Thymus (tissue), 11 donors: ENCODE data around the gene INAFM2. TPM values are rescaled to one million over a fixed set of nuclear protein-coding genes. Genes with fewer than 3 reads are reported as not detected.
A peak's percentile ranks its signal among the peaks of the same experiment; 100 is the strongest.

Experiments used
- DNase-seq, 9 donors: peaks; one replicate each; pipeline ENCODE4 v3.0.0-alpha.2; 2013; ENCODE audit warnings: low spot score in 9 of 9, low read depth in 6 of 9, missing footprints in 1 of 9
- H3K27ac ChIP-seq, 2 donors: one replicate each; pipeline ENCODE4 v1.5.1; 2013; ENCODE audit warnings: control low read depth in 1 of 2, low read depth in 1 of 2, low read length in 1 of 2, mild to moderate bottlenecking in 1 of 2, moderate library complexity in 1 of 2
- H3K27me3 ChIP-seq, 2 donors: one replicate each; pipeline ENCODE4 v1.5.1; 2013; ENCODE audit warnings: low read length in 1 of 2; ENCODE audit not compliant: control insufficient read depth in 2 of 2, insufficient read depth in 1 of 2
- H3K36me3 ChIP-seq, 2 donors: one replicate each; pipeline ENCODE4 v1.5.1; 2013; ENCODE audit warnings: low read length in 1 of 2, mild to moderate bottlenecking in 1 of 2, moderate library complexity in 1 of 2; ENCODE audit not compliant: control insufficient read depth in 2 of 2, insufficient read depth in 2 of 2
- H3K4me1 ChIP-seq, 2 donors: one replicate each; pipeline ENCODE4 v1.5.1; 2013; ENCODE audit warnings: low read length in 2 of 2; ENCODE audit not compliant: control insufficient read depth in 2 of 2, insufficient read depth in 2 of 2
- H3K4me3 ChIP-seq, 2 donors: one replicate each; pipeline ENCODE4 v1.5.1; 2013; ENCODE audit warnings: low read length in 2 of 2, control low read depth in 1 of 2, mild to moderate bottlenecking in 1 of 2
- H3K9me3 ChIP-seq, 2 donors: one replicate each; pipeline ENCODE4 v1.5.1; 2013; ENCODE audit warnings: low read length in 1 of 2, mild to moderate bottlenecking in 1 of 2; ENCODE audit not compliant: control insufficient read depth in 2 of 2, insufficient read depth in 1 of 2
- WGBS: extraction: QIAGEN DNeasy Blood & Tissue Kit; methylation state at CpG from one replicate; pipeline ENCODE4 v1.1.7; 2013; 5-methylcytosine and 5-hydroxymethylcytosine counted together
- polyA plus RNA-seq: library from polyadenylated mRNA; stranded (reverse); fragments of 200-250 nt; gene quantifications from one replicate; pipeline ENCODE4 v1.2.3, GENCODE V29; 2013
- total RNA-seq: library from RNA; stranded (reverse); fragments of 120-200 nt; gene quantifications from one replicate; pipeline ENCODE4 v1.2.4, GENCODE V29; 2013
- donor health status: healthy.

The INAFM2 gene
- total and polyA plus RNA-seq, 2 donors: 10.1 to 12.8 TPM

DNA sequence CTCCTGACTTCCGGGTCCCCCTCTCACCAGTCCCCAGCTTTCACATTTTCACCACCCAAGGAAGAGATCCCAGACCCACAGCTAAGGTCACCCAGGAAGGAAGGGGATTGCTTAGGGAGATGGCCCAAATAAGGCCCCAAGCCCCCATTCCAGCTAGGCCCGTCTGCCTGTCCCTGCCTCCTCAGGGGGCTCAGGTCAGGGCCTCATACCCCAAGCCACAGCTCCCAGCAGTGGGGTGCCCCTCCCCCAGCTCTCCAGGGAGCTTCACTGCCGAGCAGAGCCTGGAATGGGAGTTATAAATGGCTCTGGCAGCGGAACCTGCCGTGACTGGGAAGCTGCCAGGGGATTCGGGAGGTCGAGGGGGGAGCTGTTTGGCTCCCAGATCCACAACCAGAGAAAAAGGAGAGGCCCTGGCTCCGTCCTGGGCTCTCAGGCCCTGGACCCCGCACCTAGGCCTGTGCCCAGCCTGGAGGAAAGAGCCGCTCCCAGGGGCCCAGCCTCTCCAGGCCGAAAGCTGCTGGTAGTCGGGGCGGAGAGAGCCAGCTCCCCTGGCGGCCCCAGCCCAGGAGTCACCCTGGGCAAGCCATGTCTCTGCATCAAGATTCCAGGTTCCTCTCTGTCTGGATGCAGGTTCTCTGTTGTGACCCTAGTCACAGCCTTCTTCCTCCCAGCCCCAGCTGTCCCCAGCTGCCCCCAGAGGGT is 16.7 kb downstream of the INAFM2 start:
- Histone ChIP-seq H3K27me3 (no peaks in the 10 kb centered on the region), H3K4me1 (peaks cover 4 to 29% of the 10 kb centered on the region in 2 donors), H3K4me3 (no peak overlapping the region), H3K27ac (peak overlapping the region in 1 of 2 donors; percentile 59), H3K36me3 (no peaks in the 10 kb centered on the region), H3K9me3 (no peaks in the 10 kb centered on the region)
- WGBS: 94% methylated on average over 14 of the region's 14 CpGs
- no peak for DNase-seq

- Histone ChIP-seq H3K36me3 (no peaks in the 10 kb centered on the region), H3K27me3 (no peaks in the 10 kb centered on the region), H3K4me1 (peaks cover 4 to 23% of the 10 kb centered on the region in 2 donors), H3K9me3 (no peaks in the 10 kb centered on the region), H3K4me3 (no peak within 1 kb of the TSS), H3K27ac (peak within 1 kb of the TSS in 1 of 2 donors; percentile 59)
- DNase-seq: no peak
- WGBS: 83% methylated on average over 17 of the region's 17 CpGs
These were observed 17.4 kb downstream of the INAFM2 start, which contains the start of gene CCDC9B for GRCh38 chr15:40340740-40341400. Gene CCDC9B, minus strand, starts transcription at chr15:40340939. Its CDS starts 120 bp downstream, at chr15:40340819.

DNA sequence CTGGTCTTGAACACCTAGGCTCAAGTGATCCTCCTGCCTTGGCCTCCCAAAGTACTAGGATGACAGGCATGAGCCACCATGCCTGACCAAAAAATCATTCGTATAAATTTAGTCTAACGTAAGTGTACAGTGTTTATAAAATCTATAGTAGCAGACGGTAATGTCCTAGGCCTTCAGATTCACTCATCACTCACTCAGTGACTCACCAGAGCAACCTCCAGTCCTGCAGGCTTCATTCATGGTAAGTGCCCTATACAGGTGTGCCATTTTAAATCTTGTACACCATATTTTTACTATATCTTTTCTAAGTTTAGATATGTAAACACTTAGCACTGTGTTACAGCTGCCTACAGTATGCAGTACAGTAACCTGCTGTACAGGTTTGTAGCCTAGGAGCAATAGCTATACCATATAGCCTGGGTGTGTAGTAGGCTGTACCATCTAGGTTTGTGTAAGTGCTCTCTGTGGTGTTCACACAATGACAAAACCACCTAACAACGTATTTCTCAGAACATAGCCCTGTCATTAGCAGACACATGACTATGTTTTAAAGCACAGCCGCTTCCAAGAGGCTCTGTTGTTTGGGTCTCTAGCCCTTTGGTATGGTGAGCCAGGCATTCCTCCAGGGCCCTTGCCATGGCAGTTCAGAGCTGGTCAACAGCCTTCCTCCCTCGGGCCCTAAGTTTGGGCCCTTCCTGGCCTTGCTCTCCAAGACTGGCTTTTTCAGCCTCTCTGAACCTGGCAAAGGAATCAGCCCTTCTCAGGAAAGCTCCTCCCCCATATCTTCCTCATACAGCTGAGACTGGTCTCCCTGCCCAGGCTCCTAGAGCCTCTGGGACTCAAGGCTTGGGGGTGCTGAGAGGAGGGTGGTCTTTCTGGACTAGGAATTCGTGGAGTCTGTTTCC is 19.2 kb downstream of the INAFM2 start:
- 89% methylated on average over 7 of the region's 7 CpGs for WGBS
- Histone ChIP-seq H3K4me3 (no peak overlapping the region), H3K27ac (no peak overlapping the region), H3K9me3 (no peaks in the 10 kb centered on the region), H3K36me3 (no peaks in the 10 kb centered on the region), H3K27me3 (no peaks in the 10 kb centered on the region), H3K4me1 (peaks cover 3 to 7% of the 10 kb centered on the region in 2 donors)
- DNase-seq: no peak

GRCh38 chr15:40343512-40343911 is 20.0 kb downstream of the INAFM2 start:
- H3K4me1 ChIP-seq: peaks cover 0 to 4% of the 10 kb centered on the region in 2 donors
- H3K4me3 ChIP-seq: no peak overlapping the region
- no peak for DNase-seq
- no peak overlapping the region for H3K27ac ChIP-seq
- no peaks in the 10 kb centered on the region for H3K9me3 ChIP-seq
- WGBS: 95% methylated on average over 10 of the region's 10 CpGs
- no peaks in the 10 kb centered on the region for H3K27me3 ChIP-seq
- no peaks in the 10 kb centered on the region for H3K36me3 ChIP-seq

GRCh38 chr15:40344217-40344616 is 20.7 kb downstream of the INAFM2 start:
- no peak for DNase-seq
- Histone ChIP-seq H3K4me3 (no peak overlapping the region), H3K27ac (no peak overlapping the region), H3K4me1 (peaks cover 0 to 4% of the 10 kb centered on the region in 2 donors), H3K9me3 (no peaks in the 10 kb centered on the region), H3K36me3 (no peaks in the 10 kb centered on the region), H3K27me3 (no peaks in the 10 kb centered on the region)
- WGBS: 53% methylated on average over 6 of the region's 6 CpGs

DNA sequence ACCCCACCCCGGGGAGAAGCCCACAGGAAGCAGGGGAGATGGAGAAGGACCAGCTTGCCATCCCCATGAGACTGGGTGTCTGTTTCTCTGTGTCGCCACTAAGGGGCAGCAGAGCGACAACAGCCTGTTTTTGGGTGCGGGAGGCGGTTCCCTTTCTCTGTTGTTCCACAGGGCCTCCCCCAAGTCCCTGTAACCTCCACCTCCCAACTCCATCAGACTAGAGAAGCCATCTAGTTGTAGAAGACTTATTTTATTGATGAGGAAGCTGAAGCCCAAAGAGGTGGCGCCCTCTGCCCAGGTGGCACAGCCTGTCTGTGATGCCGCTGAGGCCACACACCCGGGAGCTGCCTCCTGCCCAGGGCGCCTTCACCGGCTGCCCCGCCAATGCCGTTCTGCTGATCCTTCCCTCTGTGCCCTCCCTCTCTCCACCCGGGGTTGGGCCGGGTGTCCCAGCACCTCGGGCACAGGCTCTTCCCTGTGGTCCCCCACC is 21.2 kb downstream of the INAFM2 start:
- H3K4me1 ChIP-seq: peaks cover 0 to 4% of the 10 kb centered on the region in 2 donors
- 45% methylated on average over 15 of the region's 15 CpGs for WGBS
- no peaks in the 10 kb centered on the region for H3K36me3 ChIP-seq
- no peak overlapping the region for H3K27ac ChIP-seq
- H3K27me3 ChIP-seq: no peaks in the 10 kb centered on the region
- peak in 2 of 9 donors; percentile 67 to 75 for DNase-seq
- no peaks in the 10 kb centered on the region for H3K9me3 ChIP-seq
- H3K4me3 ChIP-seq: no peak overlapping the region

GRCh38 chr15:40345225-40345866 is 21.9 kb downstream of the INAFM2 start:
- no peak for DNase-seq
- no peaks in the 10 kb centered on the region for H3K36me3 ChIP-seq
- 91% methylated on average over 10 of the region's 10 CpGs for WGBS
- H3K4me1 ChIP-seq: peaks cover 0 to 3% of the 10 kb centered on the region in 2 donors
- no peak overlapping the region for H3K4me3 ChIP-seq
- H3K9me3 ChIP-seq: no peaks in the 10 kb centered on the region
- H3K27ac ChIP-seq: no peak overlapping the region
- no peaks in the 10 kb centered on the region for H3K27me3 ChIP-seq

GRCh38 chr15:40345867-40346578 is 22.5 kb downstream of the INAFM2 start:
- no peak for DNase-seq
- no peaks in the 10 kb centered on the region for H3K36me3 ChIP-seq

More at GRCh38 chr15:40345867-40346578, 22.5 kb downstream of the INAFM2 start:
- Histone ChIP-seq H3K27me3 (no peaks in the 10 kb centered on the region), H3K9me3 (no peaks in the 10 kb centered on the region), H3K4me3 (no peak overlapping the region), H3K27ac (no peak overlapping the region), H3K4me1 (no peaks in the 10 kb centered on the region)
- 97% methylated on average over 6 of the region's 6 CpGs for WGBS
